Stimulated activated CD4-positive, alpha-beta T cell treated with anti-CD3 and anti-CD28 coated beads, Interleukin-4, amount 100 ng/mL, for 24 hours (primary cell): Measurements from ENCODE around the gene ATF1.

ENCODE experiments used
- DNase-seq: peaks from one replicate; pipeline ENCODE4 v3.0.0-alpha.2; 2020

Gene ATF1

GRCh38 chr12:50763639-50764285 is at the start of gene ATF1:
TSS of gene ATF1 (plus strand) at chr12:50764101. CDS start at chr12:50780146, 16,045 bp downstream.
- DNase-seq = peak; percentile 90

- DNase-seq = no peak
Measured at GRCh38 chr12:50715174-50715573, 48.7 kb upstream of the ATF1 start.

GRCh38 chr12:50718760-50719159 is 45.1 kb upstream of the ATF1 start:
- no peak for DNase-seq

GRCh38 chr12:50720085-50720484 is 43.8 kb upstream of the ATF1 start:
- DNase-seq = no peak

GRCh38 chr12:50720501-50720900 is 43.4 kb upstream of the ATF1 start:
- DNase-seq = no peak

GRCh38 chr12:50723865-50724264 is 40.0 kb upstream of the ATF1 start:
- no peak for DNase-seq

- DNase-seq = no peak
Measured at GRCh38 chr12:50725011-50725942, 38.6 kb upstream of the ATF1 start.

- DNase-seq = no peak
Measured at GRCh38 chr12:50727466-50727865, 36.4 kb upstream of the ATF1 start.

GRCh38 chr12:50728417-50728816 is 35.5 kb upstream of the ATF1 start:
- DNase-seq = no peak

- no peak for DNase-seq
Measured at GRCh38 chr12:50728841-50729240, 35.1 kb upstream of the ATF1 start.

- no peak for DNase-seq
Measured at GRCh38 chr12:50732591-50732990, 31.3 kb upstream of the ATF1 start.

- no peak for DNase-seq
Measured at GRCh38 chr12:50733706-50734105, 30.2 kb upstream of the ATF1 start.

GRCh38 chr12:50734409-50735263 is 29.3 kb upstream of the ATF1 start:
- DNase-seq = peak; percentile 13

GRCh38 chr12:50739611-50740010 is 24.3 kb upstream of the ATF1 start:
- no peak for DNase-seq

- no peak for DNase-seq
Measured at GRCh38 chr12:50740307-50740706, 23.6 kb upstream of the ATF1 start.

- DNase-seq = no peak
Measured at GRCh38 chr12:50742776-50743175, 21.1 kb upstream of the ATF1 start.

- no peak for DNase-seq
Measured at GRCh38 chr12:50745861-50746260, 18.0 kb upstream of the ATF1 start.

- DNase-seq = no peak
Measured at GRCh38 chr12:50746431-50746830, 17.5 kb upstream of the ATF1 start.

- no peak for DNase-seq
Measured at GRCh38 chr12:50747817-50748216, 16.1 kb upstream of the ATF1 start.

GRCh38 chr12:50749459-50749882 is 14.4 kb upstream of the ATF1 start:
- no peak for DNase-seq

GRCh38 chr12:50750366-50750765 is 13.5 kb upstream of the ATF1 start:
- DNase-seq = no peak

GRCh38 chr12:50751948-50752721 is 11.8 kb upstream of the ATF1 start:
- DNase-seq = no peak
